ENCODE results near the gene PFN2. TPM values are rescaled to one million over a fixed set of nuclear protein-coding genes. Genes with fewer than 3 reads are reported as not detected.

The PFN2 gene
- total and polyA plus RNA-seq, 2 donors from 2014 or later = 93.2 to 253 TPM

- H3K36me3 ChIP-seq (ENCODE audit: control insufficient read depth in 2 of 3, insufficient read depth in 3 of 3, low read length in 3 of 3) = no peaks in the 10 kb centered on the region
- DNase-seq (no peak), FAIRE-seq (no peak)
- no peak overlapping the region for H3K9ac ChIP-seq (ENCODE audit: low read length in 3 of 3)
- H3K9me3 ChIP-seq (ENCODE audit: control insufficient read depth in 2 of 3, insufficient read depth in 1 of 3, low read length in 3 of 3) = no peaks in the 10 kb centered on the region
- no peak overlapping the region for H3K4me3 ChIP-seq (ENCODE audit: low read length in 3 of 3)
- intact Hi-C loops (cut with DNase I) = no loop called here
- no peaks in the 10 kb centered on the region for H3K4me1 ChIP-seq (ENCODE audit: control insufficient read depth in 2 of 3, insufficient read depth in 2 of 3, low read depth in 1 of 3, low read length in 3 of 3)
- no peaks in the 10 kb centered on the region for H3K27me3 ChIP-seq (ENCODE audit: control insufficient read depth, insufficient read depth, low read length)
- TF ChIP-seq CTCF (IDR thresholded peaks at IDR 0.05; ENCODE audit: borderline replicate concordance, extremely low read depth, insufficient read depth) = no peak
- H3K27ac ChIP-seq (ENCODE audit: low read depth in 2 of 2, low read length in 2 of 2) = no peak overlapping the region
Observed at GRCh38 chr3:149920119-149920518, 50.6 kb downstream of the PFN2 start.

DNA sequence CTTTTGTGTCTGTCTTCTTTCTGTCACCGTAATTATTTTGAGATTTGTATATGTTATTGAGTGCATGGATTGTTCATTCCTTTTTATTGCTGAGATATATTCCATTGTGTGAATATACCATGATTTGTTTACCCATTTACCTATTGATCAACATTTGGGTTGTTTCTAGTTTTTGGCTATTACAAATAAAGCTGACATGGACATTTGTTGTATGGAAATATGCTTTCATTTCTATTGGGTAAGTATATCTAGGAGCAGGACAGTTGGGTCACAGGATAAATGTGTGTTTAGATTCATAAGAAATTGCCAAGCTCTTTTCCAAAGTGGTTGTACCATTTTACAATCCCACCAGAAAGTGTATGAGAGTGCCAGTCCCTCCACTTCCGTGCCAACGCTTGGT is 51.2 kb downstream of the PFN2 start:
- FAIRE-seq (no peak), DNase-seq (no peak)
- Histone ChIP-seq H3K4me1 (ENCODE audit: control insufficient read depth in 2 of 3, insufficient read depth in 2 of 3, low read depth in 1 of 3, low read length in 3 of 3) (no peaks in the 10 kb centered on the region), H3K27me3 (ENCODE audit: control insufficient read depth, insufficient read depth, low read length) (no peaks in the 10 kb centered on the region), H3K27ac (ENCODE audit: low read depth in 2 of 2, low read length in 2 of 2) (no peak overlapping the region), H3K4me3 (ENCODE audit: low read length in 3 of 3) (no peak overlapping the region), H3K9ac (ENCODE audit: low read length in 3 of 3) (no peak overlapping the region), H3K36me3 (ENCODE audit: control insufficient read depth in 2 of 3, insufficient read depth in 3 of 3, low read length in 3 of 3) (no peaks in the 10 kb centered on the region), H3K9me3 (ENCODE audit: control insufficient read depth in 2 of 3, insufficient read depth in 1 of 3, low read length in 3 of 3) (no peaks in the 10 kb centered on the region)
- intact Hi-C loops (cut with DNase I) = no loop called here
- TF ChIP-seq CTCF (IDR thresholded peaks at IDR 0.05; ENCODE audit: borderline replicate concordance, extremely low read depth, insufficient read depth) = no peak

- H3K27ac ChIP-seq (ENCODE audit: low read depth in 2 of 2, low read length in 2 of 2) = no peak overlapping the region
- H3K9me3 ChIP-seq (ENCODE audit: control insufficient read depth in 2 of 3, insufficient read depth in 1 of 3, low read length in 3 of 3) = no peaks in the 10 kb centered on the region
- no peak for TF ChIP-seq CTCF (IDR thresholded peaks at IDR 0.05; ENCODE audit: borderline replicate concordance, extremely low read depth, insufficient read depth)
- no peaks in the 10 kb centered on the region for H3K36me3 ChIP-seq (ENCODE audit: control insufficient read depth in 2 of 3, insufficient read depth in 3 of 3, low read length in 3 of 3)
- DNase-seq (no peak), FAIRE-seq (no peak)
- H3K4me3 ChIP-seq (ENCODE audit: low read length in 3 of 3) = no peak overlapping the region
- intact Hi-C loops (cut with DNase I) = no loop called here
- H3K27me3 ChIP-seq (ENCODE audit: control insufficient read depth, insufficient read depth, low read length) = no peaks in the 10 kb centered on the region
- H3K4me1 ChIP-seq (ENCODE audit: control insufficient read depth in 2 of 3, insufficient read depth in 2 of 3, low read depth in 1 of 3, low read length in 3 of 3) = no peaks in the 10 kb centered on the region
- H3K9ac ChIP-seq (ENCODE audit: low read length in 3 of 3) = no peak overlapping the region
Observed at GRCh38 chr3:149917124-149917667, 53.5 kb downstream of the PFN2 start.

Other genes starting within 250 kb of the PFN2 start
- 43.4 TPM for gene COMMD2, start 218.4 kb downstream of the PFN2 start, total RNA-seq
- 17.9 TPM for gene COMMD2, start 218.4 kb downstream of the PFN2 start, polyA plus RNA-seq (ENCODE audit: insufficient read depth, low read depth, low replicate concordance)
- gene ANKUB1, start 178.3 kb downstream of the PFN2 start, total RNA-seq = not detected
- not detected for gene ANKUB1, start 178.3 kb downstream of the PFN2 start, polyA plus RNA-seq (ENCODE audit: insufficient read depth, low read depth, low replicate concordance)
- 87.1 TPM for gene RNF13, start 157.7 kb downstream of the PFN2 start, total RNA-seq
- 54.1 TPM for gene RNF13, start 157.7 kb downstream of the PFN2 start, polyA plus RNA-seq (ENCODE audit: insufficient read depth, low read depth, low replicate concordance)

All from kidney (tissue), 14 donors.